ENCODE data around the gene DEUP1. TPM values are rescaled to one million over a fixed set of nuclear protein-coding genes. Genes with fewer than 3 reads are reported as not detected.

The DEUP1 gene
- total and polyA plus RNA-seq, 7 donors: 0.03 TPM; not detected in 6

GRCh38 chr11:93464927-93465540 lies 134.5 kb downstream of the DEUP1 start:
- DNase-seq: no peak
- no peaks in the 10 kb centered on the region for H3K9me3 ChIP-seq
- WGBS, 2 donors: 33 to 73% methylated on average over 3 of the region's 3 CpGs
- no peak overlapping the region for H3K4me3 ChIP-seq
- intact Hi-C loops (cut with DNase I): no loop called here
- H3K4me1 ChIP-seq: no peaks in the 10 kb centered on the region
- H3K27me3 ChIP-seq: no peaks in the 10 kb centered on the region
- no peaks in the 10 kb centered on the region for H3K36me3 ChIP-seq
- no peak overlapping the region for H3K27ac ChIP-seq
- TF ChIP-seq POLR2A (IDR thresholded peaks at IDR 0.05) (no peak), POLR2AphosphoS5 (IDR thresholded peaks at IDR 0.05) (no peak), EP300 (IDR thresholded peaks at IDR 0.05) (no peak)

- TF ChIP-seq POLR2A (IDR thresholded peaks at IDR 0.05) (no peak), EP300 (IDR thresholded peaks at IDR 0.05) (no peak), POLR2AphosphoS5 (IDR thresholded peaks at IDR 0.05) (no peak), CTCF (IDR thresholded peaks at IDR 0.05) (no peak)
- intact Hi-C loops (cut with DNase I): no loop called here
- no peak for DNase-seq
- Histone ChIP-seq H3K36me3 (no peaks in the 10 kb centered on the region), H3K4me1 (no peaks in the 10 kb centered on the region), H3K27me3 (no peaks in the 10 kb centered on the region), H3K4me3 (no peak overlapping the region), H3K27ac (no peak overlapping the region), H3K9me3 (no peaks in the 10 kb centered on the region)
- WGBS, 2 donors: 87 to 90% methylated on average over 4 of the region's 4 CpGs
These were observed 136.5 kb downstream of the DEUP1 start for GRCh38 chr11:93467054-93467453.

- no peak for DNase-seq
- no peaks in the 10 kb centered on the region for H3K27me3 ChIP-seq
- intact Hi-C loops (cut with DNase I): no loop called here
- no peak overlapping the region for H3K27ac ChIP-seq
- H3K9me3 ChIP-seq: no peaks in the 10 kb centered on the region
- H3K36me3 ChIP-seq: no peaks in the 10 kb centered on the region
- no peak overlapping the region for H3K4me3 ChIP-seq
- 71 to 76% methylated on average over 5 of the region's 5 CpGs for WGBS, 2 donors
- H3K4me1 ChIP-seq: no peaks in the 10 kb centered on the region
- no peak for TF ChIP-seq POLR2A (IDR thresholded peaks at IDR 0.05)
- TF ChIP-seq POLR2AphosphoS5 (IDR thresholded peaks at IDR 0.05): no peak
- TF ChIP-seq CTCF (IDR thresholded peaks at IDR 0.05): no peak
- no peak for TF ChIP-seq EP300 (IDR thresholded peaks at IDR 0.05)
These were observed 137.7 kb downstream of the DEUP1 start for GRCh38 chr11:93468290-93468689.

GRCh38 chr11:93474123-93474522 lies 143.6 kb downstream of the DEUP1 start:
- H3K4me3 ChIP-seq: no peak overlapping the region
- no peaks in the 10 kb centered on the region for H3K9me3 ChIP-seq
- no peak for TF ChIP-seq CTCF (IDR thresholded peaks at IDR 0.05)
- TF ChIP-seq POLR2A (IDR thresholded peaks at IDR 0.05): no peak
- no peak for TF ChIP-seq POLR2AphosphoS5 (IDR thresholded peaks at IDR 0.05)
- no peak for TF ChIP-seq EP300 (IDR thresholded peaks at IDR 0.05)
- no peaks in the 10 kb centered on the region for H3K4me1 ChIP-seq
- no peak overlapping the region for H3K27ac ChIP-seq
- intact Hi-C loops (cut with DNase I): no loop called here
- H3K27me3 ChIP-seq: no peaks in the 10 kb centered on the region
- no peak for DNase-seq
- 98% methylated on average over 1 of the region's 1 CpG for WGBS, 2 donors
- H3K36me3 ChIP-seq: peaks cover 0 to 4% (median 0%) of the 10 kb centered on the region in 4 donors

- H3K9me3 ChIP-seq: no peaks in the 10 kb centered on the region
- no peaks in the 10 kb centered on the region for H3K4me1 ChIP-seq
- TF ChIP-seq POLR2A (IDR thresholded peaks at IDR 0.05) (no peak), EP300 (IDR thresholded peaks at IDR 0.05) (no peak), CTCF (IDR thresholded peaks at IDR 0.05) (no peak), POLR2AphosphoS5 (IDR thresholded peaks at IDR 0.05) (no peak)
- no peaks in the 10 kb centered on the region for H3K27me3 ChIP-seq
- peaks cover 0 to 4% (median 0%) of the 10 kb centered on the region in 4 donors for H3K36me3 ChIP-seq
- DNase-seq: no peak
- intact Hi-C loops (cut with DNase I): no loop called here
- no peak overlapping the region for H3K4me3 ChIP-seq
- 83 to 87% methylated on average over 3 of the region's 3 CpGs for WGBS, 2 donors
- no peak overlapping the region for H3K27ac ChIP-seq
These were observed 146.3 kb downstream of the DEUP1 start for GRCh38 chr11:93476796-93477195.

All from sigmoid colon (tissue), 7 donors.